NCI-H1930 (cell line): ENCODE results near the gene GCLC.
A peak's percentile ranks its signal among the peaks of the same experiment; 100 is the strongest.
"Not testable (repeated sequence)": the region's sequence is repeated elsewhere in the genome, so short reads cannot be mapped to it uniquely, and the experiment has no call there.

Experiments used
- DNase-seq, 2 experiments: peaks; one replicate each; lab custom pipeline; 2025; lab: John Stamatoyannopoulos, UW

The GCLC gene

DNA sequence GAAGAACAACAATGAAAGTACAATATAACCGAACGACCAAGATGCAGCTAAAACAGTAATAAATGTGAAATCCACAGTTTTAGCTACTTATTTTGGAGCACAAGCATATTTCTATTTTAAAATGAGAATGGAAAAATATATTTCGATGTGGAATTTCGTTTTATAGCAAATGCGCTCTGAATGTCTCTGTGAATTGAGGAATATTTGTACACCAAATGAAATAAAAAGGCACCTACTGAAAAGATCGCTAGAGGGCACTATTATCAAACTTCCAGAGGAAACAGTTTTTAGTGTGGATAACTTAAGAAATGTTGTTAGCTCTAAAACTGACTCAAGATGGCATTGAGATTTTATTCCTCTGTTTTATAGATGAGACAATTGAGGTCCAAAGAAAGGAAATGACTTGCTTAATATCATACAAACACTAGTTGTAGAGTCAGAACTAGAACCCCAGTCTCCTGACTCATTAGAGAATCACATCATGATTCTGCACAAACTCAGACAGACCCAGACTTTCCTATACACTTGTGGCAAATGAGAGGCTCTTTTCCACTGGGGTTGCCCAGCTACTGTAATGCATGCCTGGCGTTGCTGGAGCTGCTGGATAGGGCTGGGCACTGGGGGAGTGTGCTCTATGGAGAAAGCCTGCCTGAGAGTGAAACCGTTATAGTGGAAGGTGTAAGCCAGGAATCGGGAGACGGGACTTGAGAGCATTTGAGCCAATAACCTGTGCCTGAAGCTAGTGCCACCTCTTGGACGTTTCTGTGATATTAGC lies 51.9 kb downstream of the GCLC start:
- DNase-seq: peak; percentile 9 to 36

DNA sequence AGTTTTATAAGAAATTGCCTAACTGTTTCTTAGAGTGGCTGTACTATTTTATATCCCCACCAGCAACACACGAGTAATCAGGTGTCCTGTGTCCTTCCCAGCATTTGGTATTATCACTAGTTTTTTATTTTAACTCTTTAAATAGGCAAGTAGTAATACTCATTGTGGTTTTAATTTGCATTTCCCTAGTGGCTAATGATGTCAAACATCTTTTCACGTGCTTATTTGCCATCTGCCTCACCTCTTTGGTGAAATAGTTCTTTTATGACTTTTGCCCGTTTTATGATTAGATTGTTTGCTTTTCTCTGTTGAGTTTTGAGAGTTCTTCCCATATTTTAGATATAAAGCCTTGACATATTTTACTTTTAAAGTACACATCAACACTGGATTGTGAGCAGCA lies 57.8 kb downstream of the GCLC start:
- no peak for DNase-seq

GRCh38 chr6:53486679-53487078 lies 58.2 kb downstream of the GCLC start:
- DNase-seq: no peak

GRCh38 chr6:53484476-53485280 lies 60.2 kb downstream of the GCLC start:
- DNase-seq: peak; percentile 17 to 65

- no peak for DNase-seq
These were observed 61.2 kb downstream of the GCLC start for GRCh38 chr6:53483423-53484353.

DNA sequence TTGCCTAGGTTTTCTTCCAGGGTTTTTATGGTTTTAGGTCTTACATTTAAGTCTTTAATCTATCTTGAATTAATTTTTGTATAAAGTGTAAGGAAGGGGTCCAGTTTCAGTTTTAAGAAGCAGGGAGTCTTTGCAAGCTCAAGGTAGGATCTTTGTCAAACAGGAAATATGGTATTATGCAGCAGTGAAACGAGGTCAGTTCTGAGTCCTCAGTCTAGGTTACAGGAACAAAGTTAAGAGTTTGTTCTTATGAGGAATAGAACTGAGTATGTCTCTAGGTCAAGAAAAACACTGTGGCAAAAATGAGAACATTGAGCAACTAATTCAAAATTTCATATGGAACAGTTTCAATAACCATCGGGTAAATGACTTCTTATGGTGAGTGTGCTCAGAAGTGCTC lies 63.6 kb downstream of the GCLC start:
- no peak for DNase-seq

GRCh38 chr6:53480774-53481173 lies 64.1 kb downstream of the GCLC start:
- not testable (repeated sequence) for DNase-seq

GRCh38 chr6:53479871-53480270 lies 65.0 kb downstream of the GCLC start:
- no peak for DNase-seq

DNA sequence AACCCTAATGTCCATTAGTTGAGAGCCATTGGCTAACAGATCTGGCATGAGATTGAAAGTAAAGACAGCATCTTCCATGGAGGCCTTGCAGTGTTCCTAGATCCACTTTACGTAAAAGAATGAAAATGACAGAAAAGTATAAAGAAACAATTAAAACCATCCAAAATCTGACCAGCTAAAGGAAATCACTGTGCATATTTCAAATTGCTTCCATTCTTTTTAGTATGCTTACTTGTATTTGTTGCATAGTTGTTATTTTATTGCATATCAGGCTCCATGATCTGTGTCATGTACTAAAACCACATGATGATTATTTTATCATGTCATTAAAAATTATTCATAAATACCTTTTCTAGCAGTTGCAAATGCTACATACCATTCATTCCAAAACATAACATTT lies 67.9 kb downstream of the GCLC start:
- DNase-seq: no peak

GRCh38 chr6:53474010-53474409 lies 70.9 kb downstream of the GCLC start:
- no peak for DNase-seq

GRCh38 chr6:53469163-53469562 lies 75.7 kb downstream of the GCLC start:
- DNase-seq: no peak

DNA sequence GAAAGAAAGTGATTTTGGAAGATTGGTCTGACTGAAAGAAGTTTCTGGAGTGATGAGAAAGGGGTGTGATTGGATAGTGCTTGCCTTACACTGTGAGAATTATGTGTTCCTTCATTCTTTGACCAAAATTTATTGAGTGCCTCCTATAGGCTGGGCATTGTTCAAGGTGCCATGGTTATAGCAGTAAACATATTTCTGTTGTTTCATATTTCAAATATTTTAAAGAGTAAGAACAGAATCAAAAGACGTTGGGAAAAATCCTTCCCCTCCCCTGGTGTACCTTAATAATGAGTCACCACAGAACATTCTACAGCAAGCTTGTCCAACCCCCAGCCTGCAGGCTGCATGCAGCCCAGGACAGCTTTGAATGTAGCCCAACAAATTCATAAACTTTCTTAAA lies 78.6 kb downstream of the GCLC start:
- no peak for DNase-seq

DNA sequence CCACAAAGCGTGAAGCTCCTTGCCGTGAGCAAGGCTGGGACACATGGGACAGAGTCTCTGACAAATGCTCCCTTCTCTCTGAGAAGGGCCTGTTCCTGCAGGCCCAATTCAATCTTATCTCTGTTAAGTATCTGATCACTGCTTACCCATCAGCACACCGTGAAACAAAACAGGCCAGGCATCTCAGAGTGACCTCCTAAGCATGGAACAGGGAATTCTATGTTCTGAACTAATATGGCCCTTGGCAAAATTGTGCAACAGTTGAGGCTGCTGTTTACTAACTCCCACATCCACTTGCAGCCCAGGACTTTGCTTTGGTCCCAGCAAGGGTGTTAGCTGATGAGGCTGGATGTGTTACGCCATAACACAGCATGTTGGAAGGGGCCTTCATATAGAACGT lies 79.2 kb downstream of the GCLC start:
- no peak for DNase-seq

DNA sequence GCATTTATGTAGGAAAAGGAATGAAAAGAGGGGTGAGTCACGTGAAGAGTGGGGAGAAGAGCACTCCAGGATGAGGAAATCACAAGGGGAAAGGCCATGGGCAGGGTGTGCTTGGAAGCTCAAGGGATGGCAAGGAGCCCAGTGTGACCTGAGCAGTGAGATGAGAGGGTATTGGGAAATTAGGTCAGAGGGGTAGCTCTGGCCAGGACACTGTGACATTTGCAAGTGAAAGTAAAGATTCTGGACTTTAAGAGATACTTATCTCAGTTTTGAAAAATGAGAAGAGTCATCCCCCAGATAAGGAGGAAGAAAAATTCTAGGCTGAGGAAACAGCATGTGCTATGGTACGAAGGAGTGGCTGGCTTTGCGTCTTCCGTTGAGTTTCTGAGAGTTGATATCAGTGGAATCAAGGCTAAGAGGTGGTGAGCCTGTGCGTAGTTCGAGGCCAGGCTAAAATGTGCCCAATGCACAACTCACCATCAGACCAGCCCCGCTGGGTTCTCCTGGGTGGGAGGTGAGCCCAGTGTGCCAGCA lies 79.9 kb downstream of the GCLC start:
- DNase-seq: no peak

DNA sequence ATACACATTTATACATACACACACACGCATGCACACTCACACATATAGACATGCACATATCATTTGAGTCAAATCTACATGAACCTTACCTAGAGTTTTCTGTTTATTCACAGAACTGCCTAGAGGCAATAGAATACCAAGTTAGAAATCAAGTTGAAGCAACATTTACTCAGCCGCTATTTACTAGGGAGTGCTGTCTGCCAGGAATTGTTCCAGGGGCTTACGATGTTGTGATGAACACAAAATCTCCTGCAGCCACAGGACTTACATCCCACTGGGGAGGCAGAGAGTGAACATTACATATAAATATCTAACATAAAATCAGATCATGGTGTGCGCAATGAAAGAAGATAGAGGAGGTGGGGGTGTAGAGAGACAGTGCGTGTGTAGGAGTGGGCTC lies 80.4 kb downstream of the GCLC start:
- DNase-seq: no peak

GRCh38 chr6:53461696-53462095 lies 83.2 kb downstream of the GCLC start:
- no peak for DNase-seq

DNA sequence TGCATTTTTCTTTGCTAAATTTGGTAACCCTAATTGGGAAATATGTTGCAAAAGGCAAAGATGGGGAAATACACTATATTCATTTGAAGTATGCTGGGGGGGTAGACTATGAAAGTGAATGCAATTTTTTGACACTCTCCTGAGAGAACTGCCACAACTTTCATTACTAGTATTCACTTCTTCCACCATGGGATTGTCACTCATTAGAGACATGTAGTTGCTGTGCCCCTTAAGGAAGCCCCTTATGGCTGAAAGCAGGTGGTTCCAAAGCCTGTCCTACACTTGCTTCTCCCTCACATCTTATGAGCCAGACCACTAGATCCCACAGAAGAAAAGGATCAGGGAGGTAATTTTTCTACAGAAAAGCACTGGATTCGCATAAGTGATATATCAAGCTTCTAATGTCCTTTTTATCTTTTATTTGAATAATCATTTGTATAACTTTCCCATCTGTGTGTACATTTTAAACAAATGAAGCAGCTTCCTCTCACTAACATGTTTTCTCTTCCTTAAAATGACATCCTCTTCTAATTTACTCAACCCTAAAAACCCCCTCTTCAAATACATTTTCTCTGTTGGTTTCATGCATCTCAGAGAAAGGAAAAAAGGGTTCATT lies 83.8 kb downstream of the GCLC start:
- DNase-seq: no peak

DNA sequence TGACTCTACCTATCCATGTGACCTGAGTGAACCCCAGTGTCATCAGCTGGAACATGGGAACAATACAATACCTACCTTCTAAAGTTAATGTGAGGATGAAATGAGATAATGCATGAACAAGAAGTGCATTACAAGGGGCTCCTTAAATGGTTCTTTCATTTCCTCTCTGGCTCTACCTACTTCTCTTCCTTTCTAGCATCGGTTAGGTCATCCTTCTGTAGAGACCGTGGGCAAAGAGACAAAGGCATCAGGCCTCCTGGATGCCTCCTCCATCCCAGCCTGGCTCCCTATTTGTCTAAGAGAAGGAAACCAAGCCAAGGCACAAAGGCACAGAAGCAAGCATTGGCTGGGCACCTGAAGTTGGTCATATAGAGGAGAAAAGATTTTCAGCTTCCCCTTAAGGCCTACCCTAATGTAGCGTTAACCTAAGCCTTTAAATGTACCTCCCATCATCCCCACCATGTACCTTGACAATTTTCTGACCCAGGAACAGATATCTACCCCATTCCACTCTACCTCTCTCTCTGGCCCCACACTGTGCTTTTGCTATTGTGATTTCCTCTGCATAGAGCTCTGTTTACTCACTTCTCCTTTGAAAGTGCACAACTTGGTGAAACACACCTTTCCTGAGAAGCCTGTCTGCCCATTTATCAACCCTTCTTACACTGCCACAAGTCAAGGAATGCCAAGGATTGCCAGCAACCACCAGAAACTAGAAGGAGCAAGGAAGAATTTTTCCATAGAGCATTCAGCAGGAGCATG lies 86.6 kb downstream of the GCLC start:
- DNase-seq: no peak

GRCh38 chr6:53456809-53457208 lies 88.1 kb downstream of the GCLC start:
- no peak for DNase-seq

DNA sequence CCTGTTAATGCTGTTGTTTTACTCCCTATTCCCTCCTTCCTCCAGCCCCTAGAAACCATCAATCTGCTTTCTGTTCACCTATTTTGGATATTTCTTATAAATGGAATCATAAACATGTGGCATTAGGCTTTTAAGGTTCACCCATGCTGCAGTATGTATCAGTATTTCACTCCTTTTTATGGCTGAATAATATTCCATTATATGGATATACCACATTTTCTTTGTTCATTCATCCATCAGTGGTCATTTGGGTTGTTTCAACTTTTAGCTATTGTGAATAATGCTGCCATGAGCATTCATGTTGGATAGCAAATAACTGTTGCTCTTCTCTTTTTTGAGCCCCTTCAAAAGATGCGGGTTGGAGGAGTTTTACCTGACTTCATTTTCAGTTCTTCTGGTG lies 89.2 kb downstream of the GCLC start:
- no peak for DNase-seq

DNA sequence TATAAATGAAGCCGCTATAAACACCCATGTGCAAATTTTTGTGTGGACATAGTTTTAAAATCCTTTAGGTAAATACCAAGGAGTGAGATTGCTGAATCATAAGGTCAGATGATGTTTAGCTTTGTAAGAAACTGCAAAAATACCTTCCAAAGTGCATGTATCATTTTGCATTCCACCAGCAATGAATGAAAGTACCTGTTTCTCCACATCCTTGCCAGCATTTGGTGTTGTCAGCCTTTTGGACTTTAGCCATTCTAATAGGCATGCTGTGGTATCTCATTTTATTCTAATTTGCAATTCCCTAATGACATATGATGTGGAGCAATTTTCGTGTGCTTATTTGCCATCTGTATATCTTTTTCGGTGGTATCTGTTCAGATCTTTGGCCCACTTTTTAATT lies 93.7 kb downstream of the GCLC start:
- no peak for DNase-seq
